DMS 273 treated with DMSO at 0.1 percent for 48 hours (cell line): ENCODE data around the gene CAGE1.
A peak's percentile ranks its signal among the peaks of the same experiment; 100 is the strongest.
"Not testable (repeated sequence)": the region's sequence is repeated elsewhere in the genome, so short reads cannot be mapped to it uniquely, and the experiment has no call there.

Experiments used
- DNase-seq: peaks from one replicate; lab custom pipeline; 2025; lab: John Stamatoyannopoulos, UW

Gene CAGE1

GRCh38 chr6:7409740-7410139 lies 20.2 kb upstream of the CAGE1 start:
- no peak for DNase-seq

GRCh38 chr6:7406743-7407142 lies 17.2 kb upstream of the CAGE1 start:
- no peak for DNase-seq

GRCh38 chr6:7404546-7404945 lies 15.0 kb upstream of the CAGE1 start:
- DNase-seq, result no peak

GRCh38 chr6:7402716-7403115 lies 13.2 kb upstream of the CAGE1 start:
- DNase-seq, result no peak

GRCh38 chr6:7401075-7401474 lies 11.5 kb upstream of the CAGE1 start:
- no peak for DNase-seq

GRCh38 chr6:7392402-7392801 lies 2.9 kb upstream of the CAGE1 start:
- DNase-seq, result no peak

GRCh38 chr6:7391151-7391550 lies 1.6 kb upstream of the CAGE1 start:
- no peak for DNase-seq

GRCh38 chr6:7390226-7390878 lies 810 bp upstream of the CAGE1 start:
- DNase-seq, result no peak

GRCh38 chr6:7389162-7389450 lies 436 bp downstream of the CAGE1 start:
- DNase-seq, result no peak

GRCh38 chr6:7381092-7381491 lies 8.4 kb downstream of the CAGE1 start:
- DNase-seq, result no peak

- no peak for DNase-seq
Observed at GRCh38 chr6:7378740-7379139, 10.8 kb downstream of the CAGE1 start.

- DNase-seq, result no peak
Observed at GRCh38 chr6:7377961-7378360, 11.6 kb downstream of the CAGE1 start.

- DNase-seq, result no peak
Observed at GRCh38 chr6:7373739-7374138, 15.8 kb downstream of the CAGE1 start.

- no peak for DNase-seq
Observed at GRCh38 chr6:7367408-7367807, 22.1 kb downstream of the CAGE1 start.

GRCh38 chr6:7351916-7352315 lies 37.6 kb downstream of the CAGE1 start:
- DNase-seq, result not testable (repeated sequence)

- not testable (repeated sequence) for DNase-seq
Observed at GRCh38 chr6:7350591-7350990, 39.0 kb downstream of the CAGE1 start.

- not testable (repeated sequence) for DNase-seq
Observed at GRCh38 chr6:7347551-7347997, 42.0 kb downstream of the CAGE1 start.

GRCh38 chr6:7344773-7345450 lies 44.6 kb downstream of the CAGE1 start:
- DNase-seq, result not testable (repeated sequence)

GRCh38 chr6:7343546-7344475 lies 45.7 kb downstream of the CAGE1 start:
- no peak for DNase-seq

GRCh38 chr6:7341989-7342742 lies 47.4 kb downstream of the CAGE1 start:
- peak; percentile 27 for DNase-seq

- no peak for DNase-seq
Observed at GRCh38 chr6:7341271-7341670, 48.3 kb downstream of the CAGE1 start.
